Measurements from ENCODE around the gene ANKRD22.

ANKRD22 gene

DNA sequence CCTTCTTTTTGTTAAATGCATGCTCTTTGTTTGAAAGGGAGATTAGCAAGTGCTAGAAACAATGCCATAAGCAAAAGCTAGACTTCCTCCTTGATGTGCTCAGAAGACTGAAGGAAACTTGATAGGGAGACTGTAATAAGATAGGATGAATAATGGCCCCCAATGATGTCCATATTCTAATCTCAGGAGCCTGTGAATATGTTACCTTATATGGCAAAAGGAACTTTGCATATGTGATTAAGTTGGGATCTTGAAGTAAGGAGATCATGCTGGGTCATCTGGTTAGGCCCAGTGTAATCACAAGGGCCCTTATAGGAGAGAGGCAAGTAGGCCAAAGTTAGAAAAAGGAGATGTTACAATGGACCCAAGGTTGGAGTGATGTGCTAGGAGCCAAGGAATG is 62.7 kb downstream of the ANKRD22 start:
- no peaks in the 10 kb centered on the region for H3K9me3 ChIP-seq (ENCODE audit: severe bottlenecking)
- H3K36me3 ChIP-seq, result no peaks in the 10 kb centered on the region
- no peak overlapping the region for H3K4me3 ChIP-seq (ENCODE audit: low read depth, low read length)
- no peak overlapping the region for H3K27ac ChIP-seq
- no peak for DNase-seq
- no peak for TF ChIP-seq CTCF (IDR thresholded peaks at IDR 0.05; ENCODE audit: low read depth, low read length)
- no peaks in the 10 kb centered on the region for H3K27me3 ChIP-seq (ENCODE audit: insufficient read depth, low read depth, severe bottlenecking)

- H3K27me3 ChIP-seq (ENCODE audit: insufficient read depth, low read depth, severe bottlenecking), result no peaks in the 10 kb centered on the region
- no peak overlapping the region for H3K4me3 ChIP-seq (ENCODE audit: low read depth, low read length)
- no peak overlapping the region for H3K27ac ChIP-seq
- TF ChIP-seq CTCF (IDR thresholded peaks at IDR 0.05; ENCODE audit: low read depth, low read length), result no peak
- no peak for DNase-seq
- H3K36me3 ChIP-seq, result no peaks in the 10 kb centered on the region
- no peaks in the 10 kb centered on the region for H3K9me3 ChIP-seq (ENCODE audit: severe bottlenecking)
Measured at GRCh38 chr10:88787463-88787862, 64.2 kb downstream of the ANKRD22 start.

DNA sequence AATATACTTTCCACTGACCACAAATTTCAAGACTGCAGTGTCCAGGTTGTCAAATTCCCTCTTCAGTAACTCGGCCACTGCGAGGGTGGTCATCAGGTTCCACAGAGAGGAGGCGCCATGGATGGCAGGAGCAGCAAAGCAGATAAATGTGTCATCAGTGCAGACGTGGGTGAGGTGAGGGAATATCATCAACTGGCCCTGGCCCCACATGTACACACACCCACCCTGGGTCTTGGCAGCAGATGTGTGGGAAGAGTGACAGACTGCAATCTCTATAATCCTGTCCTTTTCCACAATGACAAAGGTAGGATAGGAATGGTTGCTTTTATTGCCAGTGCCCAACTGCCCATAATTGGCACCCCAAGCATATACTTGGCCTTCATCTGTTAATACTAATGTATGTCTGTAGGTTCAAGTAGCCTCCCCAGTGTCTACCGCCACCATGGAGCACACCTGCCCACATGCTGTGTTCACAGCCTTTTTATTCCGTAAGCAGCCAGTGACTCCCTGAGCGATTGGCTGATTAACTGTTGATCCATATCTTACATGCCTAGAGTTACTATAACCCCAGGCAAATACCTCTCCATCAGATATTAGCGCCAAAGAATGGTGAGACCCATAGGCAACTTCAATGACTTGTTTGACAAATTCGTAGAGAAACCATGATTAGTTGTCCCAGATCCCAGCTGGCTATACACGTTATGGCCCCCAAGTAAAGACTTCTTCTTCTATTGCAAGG is 65.4 kb downstream of the ANKRD22 start:
- TF ChIP-seq CTCF (IDR thresholded peaks at IDR 0.05; ENCODE audit: low read depth, low read length), result no peak
- peak; percentile 23 for DNase-seq
- no peak overlapping the region for H3K27ac ChIP-seq
- H3K9me3 ChIP-seq (ENCODE audit: severe bottlenecking), result no peaks in the 10 kb centered on the region
- no peaks in the 10 kb centered on the region for H3K36me3 ChIP-seq
- H3K27me3 ChIP-seq (ENCODE audit: insufficient read depth, low read depth, severe bottlenecking), result no peaks in the 10 kb centered on the region
- no peak overlapping the region for H3K4me3 ChIP-seq (ENCODE audit: low read depth, low read length)

DNA sequence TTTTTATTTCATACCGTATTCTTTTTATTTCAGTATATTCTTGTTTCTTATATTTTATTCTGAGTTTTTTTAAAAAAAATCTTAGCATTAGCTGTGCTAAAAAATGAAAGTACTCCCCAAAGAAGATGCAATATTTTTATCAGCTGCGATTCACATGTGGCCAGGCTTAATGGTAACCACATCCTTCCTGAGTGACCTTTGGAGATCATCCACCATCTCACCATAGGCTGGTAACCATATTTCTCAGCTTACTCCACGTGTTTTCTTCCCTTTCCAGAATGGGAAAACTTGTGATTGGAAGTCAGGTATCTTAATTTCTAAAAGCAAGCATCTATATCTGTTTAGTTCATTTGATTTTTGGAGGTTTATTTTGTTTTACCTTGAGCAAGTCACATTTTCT is 67.9 kb downstream of the ANKRD22 start:
- TF ChIP-seq CTCF (IDR thresholded peaks at IDR 0.05; ENCODE audit: low read depth, low read length), result no peak
- DNase-seq, result no peak
- Histone ChIP-seq H3K27ac (no peak overlapping the region), H3K4me3 (ENCODE audit: low read depth, low read length) (no peak overlapping the region), H3K36me3 (no peaks in the 10 kb centered on the region), H3K27me3 (ENCODE audit: insufficient read depth, low read depth, severe bottlenecking) (no peaks in the 10 kb centered on the region), H3K9me3 (ENCODE audit: severe bottlenecking) (no peaks in the 10 kb centered on the region)

DNA sequence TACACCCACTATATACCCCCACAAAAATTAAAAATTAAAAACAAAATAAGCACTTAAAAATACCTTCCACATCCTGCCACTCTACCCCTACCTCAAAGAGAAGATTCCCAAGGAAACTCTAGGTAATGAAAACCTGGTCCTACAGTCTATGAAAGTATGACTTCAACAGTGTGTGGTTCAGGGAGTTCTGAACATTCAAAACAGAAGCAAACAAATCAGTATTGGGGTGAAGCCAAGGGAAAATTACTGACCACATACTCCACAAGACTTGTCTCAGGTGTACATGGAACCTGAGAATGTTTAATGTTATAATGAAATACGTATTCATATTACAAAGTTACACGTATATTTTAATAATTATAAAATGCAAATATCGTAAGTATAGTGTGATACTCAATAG is 69.4 kb downstream of the ANKRD22 start:
- no peak overlapping the region for H3K27ac ChIP-seq
- H3K4me3 ChIP-seq (ENCODE audit: low read depth, low read length), result no peak overlapping the region
- no peak for TF ChIP-seq CTCF (IDR thresholded peaks at IDR 0.05; ENCODE audit: low read depth, low read length)
- no peaks in the 10 kb centered on the region for H3K9me3 ChIP-seq (ENCODE audit: severe bottlenecking)
- no peaks in the 10 kb centered on the region for H3K36me3 ChIP-seq
- H3K27me3 ChIP-seq (ENCODE audit: insufficient read depth, low read depth, severe bottlenecking), result no peaks in the 10 kb centered on the region
- no peak for DNase-seq

GRCh38 chr10:88781206-88781605 is 70.4 kb downstream of the ANKRD22 start:
- H3K27ac ChIP-seq, result no peak overlapping the region
- no peak for DNase-seq
- H3K9me3 ChIP-seq (ENCODE audit: severe bottlenecking), result no peaks in the 10 kb centered on the region
- no peak for TF ChIP-seq CTCF (IDR thresholded peaks at IDR 0.05; ENCODE audit: low read depth, low read length)
- H3K4me3 ChIP-seq (ENCODE audit: low read depth, low read length), result no peak overlapping the region
- no peaks in the 10 kb centered on the region for H3K27me3 ChIP-seq (ENCODE audit: insufficient read depth, low read depth, severe bottlenecking)
- no peaks in the 10 kb centered on the region for H3K36me3 ChIP-seq
